GM04504 (cell line): ENCODE results near the gene IL12RB1.
A peak's percentile ranks its signal among the peaks of the same experiment; 100 is the strongest.
"Not testable (repeated sequence)": the region's sequence is repeated elsewhere in the genome, so short reads cannot be mapped to it uniquely, and the experiment has no call there.

Source experiments
- DNase-seq: peaks from one replicate; pipeline ENCODE4 v3.0.0-alpha.2; 2012; ENCODE audit warnings: low read depth

The IL12RB1 gene

DNA sequence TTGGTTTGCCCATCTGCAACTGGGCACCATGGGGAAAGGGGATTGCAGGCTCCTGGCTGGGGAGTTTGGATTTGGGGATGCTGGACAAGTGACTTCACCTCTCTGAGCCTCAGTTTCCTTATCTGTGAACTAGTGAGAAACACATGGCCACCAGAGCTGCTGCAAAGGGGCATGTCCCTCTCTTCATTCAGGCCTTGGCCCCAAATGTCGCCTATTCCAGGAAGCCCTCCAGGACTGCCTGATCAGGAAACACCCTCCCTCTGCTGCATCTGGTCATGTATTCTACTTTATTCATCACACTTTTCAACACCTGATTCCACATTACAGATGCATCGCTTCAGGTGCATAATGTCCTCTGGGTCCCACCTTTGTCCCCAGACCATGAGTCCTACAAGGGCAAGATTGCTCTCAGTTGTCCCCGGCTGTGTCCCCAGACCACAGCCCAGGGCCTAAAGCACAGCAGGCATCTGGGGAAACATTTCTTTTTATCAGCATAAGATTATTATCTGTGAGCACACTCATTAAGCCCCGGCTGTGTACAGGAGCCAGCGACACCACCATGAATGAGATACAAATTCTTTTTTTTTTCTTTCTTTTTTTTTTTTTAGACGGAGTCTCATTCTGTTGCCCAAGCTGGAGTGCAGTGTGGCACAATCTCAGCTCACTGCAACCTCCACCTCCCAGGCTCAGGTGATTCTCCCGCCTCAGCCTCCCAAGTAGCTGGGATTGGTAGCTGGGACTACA is 41.3 kb downstream of the IL12RB1 start:
- DNase-seq, result no peak

DNA sequence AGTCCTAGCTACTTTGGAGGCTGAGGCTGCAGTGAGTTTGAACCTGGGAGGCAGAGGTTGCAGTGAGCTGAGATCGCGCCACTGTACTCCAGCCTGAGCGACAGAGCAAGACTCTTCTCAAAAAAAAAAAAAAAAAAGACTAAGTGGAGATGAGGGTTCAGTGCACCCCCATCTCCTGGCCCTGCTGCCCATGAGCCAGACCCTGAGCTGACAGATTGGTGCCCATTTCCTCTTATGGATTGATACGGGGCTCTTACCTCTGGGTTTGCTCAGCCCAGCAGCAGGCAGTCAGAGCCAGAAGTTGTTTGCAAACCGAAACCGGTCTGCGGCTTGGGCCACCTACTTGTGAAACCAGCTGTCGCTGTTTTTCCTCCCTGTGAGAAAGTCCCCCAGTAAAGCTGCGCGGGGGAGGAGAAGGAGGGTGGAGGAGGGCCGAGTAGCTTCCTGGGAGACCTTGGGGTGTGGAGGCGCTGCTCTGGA is 41.9 kb downstream of the IL12RB1 start:
- DNase-seq, result no peak

DNA sequence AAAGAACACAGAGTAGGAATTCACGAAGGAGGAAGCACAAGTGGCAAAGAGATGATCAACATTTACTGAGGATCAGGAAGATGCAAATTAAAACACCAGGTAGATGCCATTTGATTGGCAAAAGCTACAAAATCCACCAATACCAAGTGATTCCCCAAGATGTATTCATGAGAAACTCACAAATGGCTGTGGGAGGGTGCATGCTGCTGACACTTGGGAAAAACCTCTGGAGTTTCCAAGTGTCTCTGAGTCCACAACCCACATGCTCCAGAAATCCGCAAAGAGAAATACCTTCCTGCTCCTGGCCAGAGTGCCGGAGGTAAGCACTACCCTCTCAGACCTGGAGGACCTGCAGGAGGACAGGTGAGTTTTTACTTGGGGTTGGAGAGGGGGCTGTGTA is 43.1 kb downstream of the IL12RB1 start:
- DNase-seq, result no peak

DNA sequence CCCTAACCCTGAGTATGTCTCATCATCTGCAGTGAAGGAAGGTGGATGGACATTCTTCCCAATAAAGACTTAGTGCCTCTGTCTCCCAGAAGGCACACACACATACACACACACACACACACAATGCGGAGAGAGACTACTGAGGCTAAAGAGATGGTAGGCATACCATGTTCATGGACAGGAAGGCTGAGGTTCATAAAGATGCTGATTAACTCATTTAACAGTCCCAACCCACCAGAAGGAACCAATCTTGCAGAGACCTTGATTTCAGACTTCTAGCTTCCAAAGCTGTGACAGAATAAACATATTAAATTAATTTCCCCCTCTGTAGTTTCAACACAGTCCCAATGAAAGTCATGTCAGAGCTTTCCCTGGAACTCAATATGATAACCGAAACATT is 45.7 kb downstream of the IL12RB1 start:
- DNase-seq, result no peak

DNA sequence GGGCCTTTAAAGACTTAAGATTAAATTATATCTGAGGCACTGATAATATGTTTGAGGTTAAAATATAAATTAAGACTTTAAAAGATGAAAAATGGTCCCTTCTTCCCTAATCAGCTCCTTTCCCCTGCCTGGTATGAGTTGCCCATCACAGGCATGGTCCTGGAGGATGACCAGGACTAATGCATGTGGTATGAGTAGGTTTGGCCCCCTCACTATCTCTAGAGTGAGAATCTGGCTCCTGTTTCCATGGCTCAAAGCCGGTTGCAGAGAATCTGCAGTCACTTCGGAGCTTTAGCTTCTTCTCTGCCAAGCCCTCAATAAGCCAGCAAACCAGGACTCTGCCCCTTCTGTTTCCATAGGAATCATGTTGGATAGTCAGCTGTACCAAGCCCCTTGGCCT is 54.6 kb downstream of the IL12RB1 start:
- DNase-seq, result not testable (repeated sequence)

DNA sequence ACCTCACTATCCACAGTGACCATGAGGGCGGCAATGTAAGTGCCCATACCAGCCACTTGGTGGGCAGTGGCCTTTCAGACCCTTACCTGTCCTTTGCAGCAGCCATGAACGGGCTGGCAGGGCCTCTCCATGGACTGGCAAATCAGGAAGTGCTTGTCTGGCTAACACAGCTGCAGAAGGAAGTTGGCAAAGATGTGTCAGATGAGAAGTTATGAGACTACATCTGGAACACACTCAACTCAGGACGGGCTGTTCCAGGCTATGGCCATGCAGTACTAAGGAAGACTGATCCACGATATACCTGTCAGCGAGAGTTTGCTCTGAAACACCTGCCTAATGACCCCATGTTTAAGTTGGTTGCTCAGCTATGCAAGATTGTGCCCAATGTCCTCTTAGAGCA is 55.3 kb downstream of the IL12RB1 start:
- not testable (repeated sequence) for DNase-seq

GRCh38 chr19:18029617-18030338 is 57.0 kb downstream of the IL12RB1 start:
- DNase-seq, result no peak

GRCh38 chr19:18027151-18027550 is 59.6 kb downstream of the IL12RB1 start:
- DNase-seq, result no peak

GRCh38 chr19:18023622-18024251 is 63.0 kb downstream of the IL12RB1 start:
- DNase-seq, result no peak

DNA sequence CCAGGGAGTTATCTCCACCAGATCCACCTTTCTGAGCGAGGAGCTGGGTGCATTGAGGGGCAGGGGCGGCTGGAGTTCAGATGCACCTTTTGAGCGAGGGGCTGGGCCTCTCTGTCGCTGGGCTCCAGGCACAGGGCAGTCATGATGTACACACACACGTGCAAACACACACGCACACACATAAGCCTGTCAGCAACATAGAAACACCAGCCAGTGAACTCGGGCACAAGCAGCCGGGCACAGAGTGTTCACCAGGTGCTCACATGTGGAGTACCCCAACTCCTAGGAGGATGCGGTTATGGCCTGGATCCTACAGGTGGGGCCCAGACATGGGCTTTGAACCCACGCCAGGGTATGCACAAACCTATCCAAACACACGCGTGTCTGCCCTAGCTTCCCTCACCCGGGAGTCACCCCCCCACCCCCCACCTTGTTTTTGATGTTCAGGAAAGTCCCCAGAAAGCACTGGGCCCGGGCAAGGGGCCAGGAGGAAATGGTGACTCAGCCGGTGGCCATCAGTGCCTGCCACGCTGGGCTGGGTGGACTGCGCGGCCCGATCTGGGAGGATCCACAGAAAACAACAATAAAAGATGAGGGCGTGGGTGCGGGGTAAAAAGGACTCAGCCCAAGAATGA is 65.5 kb downstream of the IL12RB1 start:
- peak; percentile 79 for DNase-seq

DNA sequence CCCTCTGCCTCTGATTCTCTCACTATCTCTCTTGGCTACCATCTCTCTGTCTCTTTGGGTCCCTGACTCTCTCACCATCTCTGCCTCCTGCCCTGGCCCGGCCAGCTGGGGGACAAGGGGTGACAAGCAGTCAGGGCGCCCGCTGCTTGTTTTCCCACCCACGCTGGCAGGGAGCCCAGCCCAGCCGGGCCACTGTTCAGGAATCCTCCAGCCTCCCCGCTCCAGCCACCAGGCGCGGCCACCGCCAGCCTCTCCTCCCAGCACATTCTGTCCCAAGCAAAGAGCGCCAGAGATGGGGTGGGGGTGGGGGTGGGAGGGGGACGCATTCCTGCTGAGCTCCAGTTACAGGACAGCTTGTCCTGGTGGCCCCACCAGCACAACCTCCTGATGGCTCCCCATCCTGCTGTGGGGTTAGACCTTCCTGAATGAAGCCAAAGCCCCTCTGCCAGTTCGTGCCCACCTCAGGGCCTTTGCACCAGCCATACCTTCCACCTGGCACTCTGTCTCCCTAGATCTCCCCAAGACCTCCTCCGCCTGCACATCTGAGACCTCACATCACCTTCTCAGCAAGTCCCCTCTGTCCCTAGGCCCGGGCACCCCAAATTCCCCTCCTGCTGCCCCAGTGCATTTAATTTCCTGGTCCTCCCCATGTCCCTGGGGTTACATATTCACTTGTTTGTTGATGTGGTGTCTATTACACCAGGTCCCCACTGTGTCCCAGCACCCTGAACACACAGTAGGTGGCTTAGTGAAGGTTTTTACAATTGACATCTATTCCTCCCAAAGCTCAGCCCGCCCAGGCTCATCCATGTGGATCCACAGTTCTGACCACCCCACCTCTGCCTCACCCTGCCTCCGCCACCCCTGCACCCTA is 66.3 kb downstream of the IL12RB1 start:
- no peak for DNase-seq

DNA sequence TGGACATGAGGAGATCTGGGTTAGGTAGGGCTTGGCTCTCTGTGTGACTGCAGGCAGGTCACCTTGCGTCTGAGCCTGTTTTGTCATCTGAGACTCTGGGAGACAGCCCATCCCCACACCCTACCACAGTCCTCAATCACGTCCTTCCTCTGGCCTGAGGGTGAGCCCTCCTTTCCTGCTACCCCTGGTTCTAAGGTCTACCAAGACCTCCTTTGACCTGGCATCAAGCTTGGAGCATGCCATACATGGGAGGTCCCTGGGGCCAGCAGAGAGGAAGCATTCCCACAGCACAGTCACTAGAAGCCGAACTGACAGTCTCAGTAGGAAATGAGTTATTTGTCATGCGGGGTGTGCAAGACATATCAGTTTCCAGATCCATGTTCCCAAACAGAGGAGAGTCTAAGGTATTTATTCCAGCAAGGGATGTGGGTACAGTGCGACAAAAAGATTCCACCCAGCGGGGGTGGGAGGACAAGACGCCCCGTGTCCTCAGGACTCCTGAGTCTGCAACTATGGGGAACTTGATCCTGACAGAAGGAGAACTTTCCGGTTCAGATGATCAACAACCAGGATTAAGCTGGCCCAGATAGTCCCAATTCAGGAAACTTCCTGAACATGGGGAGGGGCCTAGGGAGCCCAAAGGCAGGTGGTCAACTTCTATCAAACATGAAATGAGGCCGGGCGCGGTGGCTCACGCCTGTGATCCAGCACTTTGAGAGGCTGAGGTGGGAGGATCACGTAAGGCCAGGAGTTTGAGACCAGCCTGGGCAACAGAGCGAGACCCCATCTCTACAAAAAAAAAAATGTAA is 69.3 kb downstream of the IL12RB1 start:
- no peak for DNase-seq

DNA sequence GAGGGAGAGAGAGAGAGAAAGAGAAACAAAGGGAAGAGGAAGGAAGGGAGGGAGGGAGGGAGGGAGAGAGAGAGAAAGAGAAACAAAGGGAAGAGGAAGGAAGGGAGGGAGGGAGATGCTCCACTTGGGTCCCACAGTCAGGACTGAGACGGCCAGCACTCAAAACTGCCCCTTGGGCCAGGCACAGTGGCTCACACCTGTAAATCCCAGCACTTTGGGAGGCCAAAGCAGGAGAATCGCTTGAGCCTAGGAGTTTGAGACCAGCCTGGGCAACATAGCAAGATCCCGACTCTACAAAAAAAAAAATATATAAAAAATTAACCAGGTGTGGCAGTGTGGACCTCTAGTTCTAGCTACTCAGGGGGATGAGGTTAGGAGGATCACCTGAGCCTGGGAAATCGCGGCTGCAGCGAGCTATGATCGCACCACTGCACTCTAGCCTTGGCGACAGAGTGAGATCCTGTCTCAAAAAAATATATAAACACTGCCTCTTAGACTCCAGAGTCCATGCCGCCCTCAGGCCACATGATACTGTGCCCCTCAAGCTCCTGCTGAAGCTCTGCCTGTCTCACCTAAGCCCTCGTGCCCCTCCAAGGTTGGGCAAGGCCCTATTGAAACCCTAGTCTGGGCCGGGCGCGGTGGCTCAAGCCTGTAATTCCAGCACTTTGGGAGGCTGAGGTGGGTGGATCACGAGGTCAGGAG is 70.4 kb downstream of the IL12RB1 start:
- no peak for DNase-seq

DNA sequence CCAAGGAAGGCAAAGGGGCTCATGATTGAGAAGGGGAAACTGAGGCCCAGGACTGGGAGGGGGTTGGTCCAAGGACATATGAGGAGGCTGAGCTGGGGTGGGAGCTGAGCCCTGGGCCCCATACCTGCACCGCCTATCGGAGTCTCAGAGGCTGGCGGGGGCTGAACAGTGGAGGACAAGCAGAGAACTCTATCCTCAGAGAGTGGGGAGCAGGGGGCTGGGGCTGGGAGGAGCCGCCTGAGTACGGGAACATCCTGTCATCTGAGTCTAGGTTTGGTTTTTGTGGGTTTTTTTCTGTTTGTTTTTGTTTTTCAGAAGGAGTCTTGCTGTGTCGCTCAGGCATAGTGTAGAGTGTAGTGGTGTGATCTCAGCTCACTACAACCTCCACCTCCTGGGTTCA is 72.5 kb downstream of the IL12RB1 start:
- DNase-seq, result no peak

DNA sequence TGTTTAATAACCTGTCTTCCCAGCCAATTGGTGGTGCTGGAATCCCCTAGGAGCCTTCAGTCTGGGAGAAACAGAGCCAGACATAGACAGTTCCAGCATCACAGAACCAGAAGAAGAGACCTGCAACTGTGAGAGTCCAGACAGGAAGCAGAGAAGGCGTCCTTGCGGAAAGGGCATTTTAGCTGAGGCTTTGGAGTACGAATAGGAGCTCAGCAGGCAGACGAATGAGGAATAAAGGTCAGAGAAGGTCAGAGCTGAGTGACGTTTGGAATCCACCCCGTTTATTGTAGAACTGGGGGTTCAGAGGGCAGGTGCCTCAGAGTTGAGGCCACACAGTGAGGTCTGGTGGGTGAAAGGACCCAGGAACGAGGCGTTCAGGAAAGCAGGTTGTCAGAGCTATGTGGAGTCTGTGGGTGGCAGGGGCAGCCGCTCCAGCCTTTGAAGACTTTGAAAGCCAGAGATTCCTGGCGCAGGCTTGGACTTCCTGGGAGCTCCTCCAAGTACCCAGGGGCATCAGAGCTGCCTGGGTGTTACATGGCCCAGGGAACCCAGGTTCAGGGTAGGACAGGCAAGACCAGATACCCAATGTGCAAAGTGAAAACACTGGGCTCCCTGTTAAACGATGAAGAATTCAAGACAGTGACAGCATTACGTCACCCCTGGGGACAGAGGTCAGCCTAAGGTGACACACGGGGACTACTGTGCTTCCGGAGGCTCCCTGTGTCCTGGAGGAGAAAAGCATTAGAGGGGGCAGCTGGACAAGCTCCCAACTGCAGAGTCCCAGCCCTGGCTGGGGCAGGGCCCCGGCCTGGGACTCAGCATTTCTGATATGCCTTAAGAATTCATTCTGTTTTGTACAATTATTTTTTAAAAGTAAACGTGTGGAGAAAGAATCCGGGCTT is 73.3 kb downstream of the IL12RB1 start:
- no peak for DNase-seq

DNA sequence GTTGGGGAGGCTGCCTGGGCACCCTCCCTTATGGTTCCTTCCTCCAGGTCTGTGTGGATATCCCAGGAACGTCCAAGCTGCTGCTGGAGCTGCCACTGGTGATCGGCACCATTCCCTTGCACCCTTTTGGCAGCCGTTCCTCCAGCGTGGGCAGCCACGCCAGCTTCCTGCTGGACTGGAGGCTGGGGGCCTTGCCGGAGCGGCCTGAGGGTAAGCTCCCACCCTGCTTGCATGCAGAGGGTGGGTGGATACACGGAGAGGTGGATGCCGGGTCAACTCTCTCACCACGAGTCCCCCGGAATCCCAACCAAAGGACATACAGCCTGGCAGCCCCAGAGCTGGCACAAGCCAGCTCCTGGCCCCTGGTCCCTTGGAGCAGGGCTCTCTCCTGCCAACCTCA is 76.6 kb downstream of the IL12RB1 start:
- no peak for DNase-seq

DNA sequence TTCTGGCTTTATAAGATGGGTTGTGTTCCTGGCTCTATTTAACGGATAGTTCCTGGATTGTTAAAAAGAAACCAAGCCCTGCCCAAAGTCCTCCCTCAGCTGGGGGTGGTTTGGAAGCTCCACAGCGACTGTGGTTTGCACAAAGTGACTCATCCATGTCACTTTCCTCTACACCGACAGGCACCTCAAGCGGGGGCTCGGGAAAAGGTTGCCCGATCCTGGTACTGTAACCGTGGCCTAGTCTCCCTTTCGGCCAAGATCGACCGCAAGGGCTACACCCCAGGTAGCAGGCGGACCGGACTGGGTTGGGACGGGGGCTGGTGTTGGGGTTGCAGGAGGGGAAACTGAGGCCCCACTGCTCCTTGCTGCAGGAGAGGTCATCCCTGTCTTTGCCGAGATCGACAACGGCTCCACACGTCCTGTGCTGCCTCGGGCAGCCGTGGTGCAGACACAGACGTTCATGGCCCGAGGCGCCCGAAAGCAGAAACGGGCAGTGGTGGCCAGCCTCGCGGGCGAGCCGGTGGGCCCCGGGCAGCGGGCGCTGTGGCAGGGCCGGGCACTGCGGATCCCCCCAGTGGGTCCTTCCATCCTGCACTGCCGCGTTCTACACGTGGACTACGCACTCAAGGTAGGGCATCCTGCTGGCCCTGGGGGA is 77.2 kb downstream of the IL12RB1 start:
- DNase-seq, result no peak
